Measurements from ENCODE around the gene ZNF511.
"Not testable (repeated sequence)": the region's sequence is repeated elsewhere in the genome, so short reads cannot be mapped to it uniquely, and the experiment has no call there.

Gene ZNF511

DNA sequence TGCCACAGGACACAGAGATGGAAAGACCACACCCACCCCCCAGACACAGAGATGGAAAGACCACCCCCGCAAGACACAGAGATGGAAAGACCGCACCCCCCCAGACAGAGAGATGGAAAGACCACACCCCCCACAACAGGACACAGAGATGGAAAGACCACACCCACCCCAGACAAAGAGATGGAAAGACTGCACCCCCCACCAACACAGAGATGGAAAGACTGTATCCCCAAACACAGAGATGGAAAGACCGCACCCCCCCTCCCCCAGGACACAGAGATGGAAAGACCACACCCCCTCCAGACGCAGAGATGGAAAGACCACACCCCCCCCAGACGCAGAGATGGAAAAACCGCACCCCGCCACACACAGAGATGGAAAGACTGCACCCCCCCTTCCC lies 8.0 kb downstream of the ZNF511 start:
- no peak for DNase-seq

- peak; percentile 59 to 61 for DNase-seq
These were observed 9.9 kb downstream of the ZNF511 start for GRCh38 chr10:133318494-133319127.

DNA sequence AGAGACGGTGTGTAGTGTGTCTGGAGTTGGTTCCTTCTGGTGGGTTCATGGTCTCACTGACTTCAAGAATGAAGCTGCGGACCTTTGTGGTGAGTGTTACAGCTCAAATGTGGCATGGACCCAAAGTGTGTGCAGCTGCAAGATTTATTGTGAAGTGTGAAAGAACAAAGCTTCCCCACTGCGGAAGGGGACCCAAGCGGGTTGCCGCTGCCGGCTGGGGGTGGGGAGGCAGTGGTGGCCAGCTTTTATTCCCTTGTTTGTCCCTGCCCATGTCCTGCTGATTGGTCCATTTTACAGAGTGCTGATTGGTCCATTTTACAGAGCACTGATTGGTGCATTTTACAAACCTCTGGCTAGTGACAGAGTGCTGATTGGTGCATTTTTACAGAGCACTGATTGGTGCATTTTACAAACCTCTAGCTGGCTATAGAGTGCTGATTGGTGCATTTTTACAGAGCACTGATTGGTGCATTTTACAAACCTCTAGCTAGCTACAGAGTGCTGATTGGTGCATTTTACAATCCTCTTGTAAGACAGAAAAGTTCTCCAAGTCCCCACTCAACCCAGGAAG lies 12.2 kb downstream of the ZNF511 start:
- not testable (repeated sequence) for DNase-seq

GRCh38 chr10:133322064-133322709 lies 13.5 kb downstream of the ZNF511 start:
- DNase-seq: not testable (repeated sequence)

GRCh38 chr10:133324198-133324792 lies 15.6 kb downstream of the ZNF511 start:
- no peak for DNase-seq

DNA sequence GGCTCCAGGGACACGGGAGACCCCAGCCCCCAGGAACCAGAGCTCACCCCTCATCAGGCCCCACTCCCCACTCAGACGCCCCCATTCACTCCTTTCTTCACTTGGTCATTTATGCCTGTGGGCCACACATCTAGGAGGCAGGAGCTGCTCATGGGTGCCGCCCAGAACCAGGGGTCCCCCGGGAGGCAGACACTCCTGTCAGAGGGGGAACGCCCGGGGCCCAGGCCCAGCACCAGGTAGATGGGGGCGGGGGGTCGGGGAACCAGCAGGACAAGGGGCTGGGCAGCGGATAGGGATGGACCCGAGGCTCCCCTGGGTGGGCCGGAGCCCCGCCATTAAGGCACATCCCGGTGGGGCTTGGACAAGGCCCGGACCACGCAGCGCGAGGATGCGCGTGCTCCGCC lies 16.1 kb downstream of the ZNF511 start:
- DNase-seq: no peak

- DNase-seq: no peak
These were observed 16.9 kb downstream of the ZNF511 start for GRCh38 chr10:133325440-133326222.

- DNase-seq: no peak
These were observed 17.5 kb downstream of the ZNF511 start for GRCh38 chr10:133326223-133326551.

DNA sequence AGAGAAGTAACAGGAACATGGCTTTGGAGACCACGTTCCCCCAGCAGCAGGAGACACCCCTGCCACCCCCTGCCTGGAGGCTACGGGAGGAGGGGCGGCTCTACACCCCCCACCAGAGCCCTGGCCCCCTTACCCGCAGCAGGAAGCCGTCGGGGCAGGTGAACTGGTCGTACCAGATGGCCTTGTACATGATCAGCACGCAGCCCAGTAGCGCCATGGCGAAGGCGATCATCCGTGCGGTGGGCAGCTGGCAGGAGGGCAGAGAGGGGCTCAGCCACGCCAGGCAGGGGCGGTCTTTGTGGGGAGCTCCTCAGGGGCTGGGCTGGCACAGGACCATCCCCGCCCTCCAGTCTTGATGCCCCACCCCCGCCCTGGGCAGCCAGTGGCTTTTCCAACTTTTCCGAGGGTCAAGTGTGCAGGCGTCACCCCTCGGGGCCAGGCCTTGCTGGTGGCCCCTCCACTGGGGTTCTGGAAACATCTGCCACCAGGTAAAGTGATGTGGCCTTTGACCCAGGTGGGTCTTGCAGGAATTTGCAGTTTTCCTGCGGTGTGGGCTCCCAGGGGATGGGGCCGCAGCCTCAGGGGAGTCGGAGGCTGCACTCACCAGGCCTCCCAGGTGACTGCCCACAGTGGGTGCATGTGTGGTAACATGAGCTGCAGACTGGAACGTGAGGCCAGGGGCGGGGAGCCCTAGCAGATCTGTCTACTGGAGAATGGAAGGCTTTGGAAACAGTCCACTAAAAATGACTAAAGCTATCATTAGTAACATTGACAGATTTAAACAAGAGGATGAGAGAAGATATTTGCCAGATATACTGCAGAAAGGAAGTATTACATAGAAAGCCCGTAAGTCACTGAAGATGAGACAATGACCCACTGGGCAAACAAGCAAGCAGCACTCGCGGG lies 18.3 kb downstream of the ZNF511 start:
- DNase-seq: no peak

DNA sequence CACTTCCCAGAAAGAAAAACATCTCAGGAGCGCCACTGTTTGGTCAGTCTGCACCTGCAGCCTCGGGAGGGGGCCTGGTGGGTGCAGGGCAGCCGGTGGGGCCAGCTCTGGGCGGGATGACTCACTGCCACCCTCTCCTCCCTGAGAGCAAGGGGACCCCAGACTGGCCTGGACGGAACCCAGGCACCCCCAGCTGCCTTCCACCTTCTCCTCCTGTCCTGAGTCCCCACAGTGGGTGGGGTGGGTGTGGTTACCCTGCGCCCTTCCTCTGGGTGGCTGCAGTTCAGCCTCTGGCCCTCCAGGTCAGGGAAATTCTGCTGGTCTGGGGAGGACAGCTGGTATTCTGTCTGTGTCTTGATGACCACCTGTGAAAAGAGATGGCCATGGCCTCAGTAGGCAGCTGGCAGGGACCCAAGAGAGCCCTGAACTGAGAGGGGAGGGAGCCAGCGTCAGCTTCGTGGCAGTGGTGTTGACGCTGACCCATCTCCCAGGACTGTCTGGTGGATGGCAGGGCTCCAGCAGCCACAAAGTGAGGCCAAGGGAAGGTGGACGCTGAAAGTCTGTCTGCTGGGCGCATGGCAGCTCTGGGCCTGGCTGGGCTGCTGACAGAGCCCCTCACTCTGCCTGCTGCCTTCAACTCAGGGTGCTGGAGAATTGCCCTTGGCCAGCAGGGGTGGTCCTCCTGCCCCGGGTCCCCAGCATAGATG lies 19.1 kb downstream of the ZNF511 start:
- DNase-seq: no peak

DNA sequence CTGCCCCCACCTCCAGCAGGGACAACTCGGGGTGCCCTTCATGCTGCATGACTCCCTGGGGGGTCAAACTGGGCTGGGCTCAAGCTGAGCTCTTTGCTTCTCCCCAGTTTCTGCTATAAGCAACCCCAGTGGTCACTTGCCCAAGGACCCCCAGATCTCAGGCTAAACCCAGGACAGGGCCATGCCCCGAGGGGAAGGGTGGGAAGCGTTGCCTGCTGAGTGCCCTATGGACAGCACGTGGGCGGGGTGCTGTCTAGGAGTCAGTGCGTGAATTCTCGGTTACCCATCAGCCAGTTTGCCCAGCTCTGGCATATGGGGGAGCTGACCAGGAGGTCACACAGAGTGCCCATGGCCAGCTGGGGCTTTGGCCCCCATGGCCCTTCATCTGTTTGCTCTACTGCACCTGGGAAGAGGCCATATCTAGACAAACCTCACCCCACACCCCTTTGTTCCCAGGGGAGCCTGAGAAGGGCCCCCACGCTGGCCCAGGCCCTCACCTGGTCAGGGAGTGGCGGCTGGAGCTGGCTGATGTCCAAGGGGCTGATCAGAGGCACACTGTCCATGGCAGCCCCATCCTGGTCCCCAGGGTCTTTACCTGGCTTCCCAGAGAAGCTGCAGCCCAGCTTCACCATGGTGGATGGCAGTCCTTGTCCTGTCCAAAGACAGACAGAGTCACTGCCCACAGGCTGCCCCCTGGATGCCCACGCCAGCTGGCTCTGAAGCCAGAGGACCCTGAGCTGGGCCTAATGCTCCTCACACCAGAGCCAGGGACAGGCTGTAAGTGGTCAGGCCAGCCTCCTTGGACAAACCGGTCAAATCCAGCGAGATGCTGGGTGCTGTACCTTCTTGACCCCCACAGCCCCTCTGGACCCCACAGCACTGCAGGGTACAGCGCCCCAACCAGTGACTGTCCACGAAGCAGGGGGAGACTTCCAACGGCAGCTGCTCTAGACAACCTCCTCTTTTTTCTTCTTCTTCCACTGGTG lies 19.9 kb downstream of the ZNF511 start:
- DNase-seq: no peak

GRCh38 chr10:133329491-133330202 lies 20.9 kb downstream of the ZNF511 start:
- peak; percentile 55 to 76 for DNase-seq

GRCh38 chr10:133332936-133333699 lies 24.4 kb downstream of the ZNF511 start:
- no peak for DNase-seq

- DNase-seq: no peak
These were observed 26.0 kb downstream of the ZNF511 start for GRCh38 chr10:133334503-133335245.

GRCh38 chr10:133335246-133336117 lies 26.8 kb downstream of the ZNF511 start:
- DNase-seq: no peak

DNA sequence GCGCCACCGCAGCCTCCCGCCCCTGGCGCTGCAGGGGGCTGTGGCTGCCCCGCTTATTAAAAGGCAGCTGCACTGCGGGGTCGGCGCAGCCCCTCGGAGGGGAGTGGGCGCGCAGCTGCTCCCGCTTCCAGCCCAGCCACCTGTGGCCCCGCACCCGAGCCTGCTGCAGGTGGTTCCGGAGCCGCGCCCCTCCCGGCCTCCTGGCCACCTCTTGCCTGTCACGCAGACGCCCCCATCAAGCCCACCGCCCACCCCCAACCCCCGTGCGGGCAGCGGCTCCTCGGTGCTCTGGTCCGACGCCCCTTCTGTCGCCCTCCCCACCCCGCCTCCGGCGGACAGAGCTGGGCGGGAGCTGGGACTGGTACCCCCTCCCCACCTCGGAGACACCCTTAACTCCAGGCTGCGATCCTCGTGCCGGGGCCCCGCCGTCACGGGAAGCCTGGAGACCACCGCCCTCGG lies 27.4 kb downstream of the ZNF511 start:
- no peak for DNase-seq
